SK-N-MC (cell line): ENCODE data around the gene SCGB1C2.
"Not testable (repeated sequence)": the region's sequence is repeated elsewhere in the genome, so short reads cannot be mapped to it uniquely, and the experiment has no call there.

Experiments used
- EZH2 ChIP-seq: fragments of 200-600 bp; sonication (generic); IDR thresholded peaks from one replicate; pipeline ENCODE4 v1.6.1; 2017; ENCODE audit warnings: antibody characterized with exemption
- FOXP2 ChIP-seq: optimal IDR thresholded peaks from 2 replicates; pipeline ENCODE3; 2011; ENCODE audit warnings: mild to moderate bottlenecking, moderate library complexity; ENCODE audit not compliant: insufficient read depth; ENCODE audit errors: extremely low read length, control extremely low read depth
- POLR2AphosphoS5 ChIP-seq: IDR thresholded peaks from 2 replicates; pipeline ENCODE4 v1.6.1; 2012; ENCODE audit warnings: mild to moderate bottlenecking, low read depth, low read length, borderline replicate concordance

- not testable (repeated sequence) for TF ChIP-seq EZH2, POLR2AphosphoS5, FOXP2
Measured at GRCh38 chr17:113111-113510, 24.3 kb upstream of the SCGB1C2 start.
